Activated CD4-positive, alpha-beta T cell treated with anti-CD3 and anti-CD28 coated beads for 24 hours (primary cell): ENCODE measurements around the gene CFAP45.

Experiments
- DNase-seq, 2 donors: peaks; one replicate each; pipeline ENCODE4 v3.0.0-alpha.2; 2020; ENCODE audit warnings: low read depth in 2 of 2

Gene CFAP45

GRCh38 chr1:159853417-159854115 lies 46.4 kb downstream of the CFAP45 start:
- DNase-seq, result no peak

- DNase-seq, result no peak
Measured at GRCh38 chr1:159851407-159851806, 48.6 kb downstream of the CFAP45 start.

GRCh38 chr1:159849626-159850366 lies 50.2 kb downstream of the CFAP45 start:
- no peak for DNase-seq

- DNase-seq, result no peak
Measured at GRCh38 chr1:159848326-159848725, 51.6 kb downstream of the CFAP45 start.

GRCh38 chr1:159847231-159847630 lies 52.7 kb downstream of the CFAP45 start:
- DNase-seq, result no peak

GRCh38 chr1:159845751-159846629 lies 54.0 kb downstream of the CFAP45 start:
- DNase-seq, result no peak

- no peak for DNase-seq
Measured at GRCh38 chr1:159843459-159843858, 56.5 kb downstream of the CFAP45 start.

- no peak for DNase-seq
Measured at GRCh38 chr1:159841749-159842148, 58.2 kb downstream of the CFAP45 start.

GRCh38 chr1:159839116-159839849 lies 60.7 kb downstream of the CFAP45 start:
- DNase-seq, result no peak

- no peak for DNase-seq
Measured at GRCh38 chr1:159838715-159839114, 61.2 kb downstream of the CFAP45 start.

GRCh38 chr1:159835862-159836525 lies 64.0 kb downstream of the CFAP45 start:
- no peak for DNase-seq

GRCh38 chr1:159835356-159835755 lies 64.6 kb downstream of the CFAP45 start:
- no peak for DNase-seq

GRCh38 chr1:159832309-159832708 lies 67.7 kb downstream of the CFAP45 start:
- DNase-seq, result no peak

GRCh38 chr1:159831412-159832141 lies 68.4 kb downstream of the CFAP45 start:
- no peak for DNase-seq

- no peak for DNase-seq
Measured at GRCh38 chr1:159830722-159831121, 69.2 kb downstream of the CFAP45 start.

GRCh38 chr1:159829822-159830465 lies 70.0 kb downstream of the CFAP45 start:
- DNase-seq, result no peak

- DNase-seq, result no peak
Measured at GRCh38 chr1:159829273-159829634, 70.7 kb downstream of the CFAP45 start.

- DNase-seq, result no peak
Measured at GRCh38 chr1:159828581-159829272, 71.2 kb downstream of the CFAP45 start.

GRCh38 chr1:159828176-159828575 lies 71.8 kb downstream of the CFAP45 start:
- DNase-seq, result no peak
